Endothelial cell of umbilical vein (primary cell): ENCODE results near the gene ZNF503. TPM values are rescaled to one million over a fixed set of nuclear protein-coding genes. Genes with fewer than 3 reads are reported as not detected.

Experiments used
- BruUV-seq: library from RNA; stranded (reverse); fragments of 400-500 nt; replicated peaks from 2 replicates; lab custom pipeline; 2021; lab: Mats Ljungman, UMichigan
- CTCF ChIA-PET: fragments of 300-600, 350-600 bp; sonication (Branson Sonifier 250); formaldehyde crosslinking; loops from one replicate; lab custom pipeline; 2021; ENCODE audit warnings: antibody characterized with exemption, inconsistent platforms; lab: Charles Lee
- POLR2A ChIA-PET: fragments of 300-600, 350-600 bp; sonication (Branson Sonifier 250); formaldehyde crosslinking; loops from one replicate; lab custom pipeline; 2021; ENCODE audit warnings: antibody characterized with exemption, inconsistent platforms; lab: Charles Lee
- DNase-seq: peaks from one replicate; pipeline ENCODE4 v3.0.0-alpha.2; 2011; ENCODE audit warnings: low read depth, low spot score
- FAIRE-seq: peaks from 2 replicates; lab custom pipeline; 2011; peaks lifted over from hg19 to GRCh38; lab: Jason Lieb, UNC
- H2AFZ ChIP-seq: 2 replicates; pipeline ENCODE4 v1.6.0; 2012; ENCODE audit warnings: low read depth, low read length, control low read depth, inconsistent platforms
- H3K27ac ChIP-seq: 2 replicates; pipeline ENCODE4 v1.5.1; 2011; ENCODE audit warnings: low read depth, mild to moderate bottlenecking, control low read depth, low read length, moderate library complexity; ENCODE audit not compliant: insufficient read depth
- H3K27me3 ChIP-seq, 2 experiments: 2 replicates each; pipeline versions ENCODE4 v1.6.0 to v1.6.1; 2011; ENCODE audit warnings: low read length in 2 of 2, mixed read lengths in 1 of 2; ENCODE audit not compliant: control insufficient read depth in 2 of 2, insufficient read depth in 2 of 2
- H3K36me3 ChIP-seq, 2 experiments: 2 replicates in 1 of 2; 3 replicates in 1 of 2; pipeline ENCODE4 v1.5.1; 2011; ENCODE audit warnings: low read length in 2 of 2, mild to moderate bottlenecking in 1 of 2, moderate library complexity in 1 of 2; ENCODE audit not compliant: control insufficient read depth in 2 of 2, insufficient read depth in 2 of 2; ENCODE audit errors: extremely low read depth in 1 of 2
- H3K4me1 ChIP-seq: 3 replicates; pipeline ENCODE4 v1.5.1; 2011; ENCODE audit warnings: mild to moderate bottlenecking, low read length; ENCODE audit not compliant: control insufficient read depth, insufficient read depth; ENCODE audit errors: extremely low read depth
- H3K4me2 ChIP-seq: 2 replicates; pipeline ENCODE4 v1.6.1; 2011; ENCODE audit warnings: low read length, control low read depth, mixed read lengths; ENCODE audit not compliant: insufficient read depth
- H3K4me3 ChIP-seq, 3 experiments: fragments of 200-600 bp in 1 of 3; sonication (generic), shearing (Covaris generic) in 1 of 3; replicated peaks in 1 of 3; 2 replicates each; pipeline ENCODE4 v1.5.1; 2011 to 2016; ENCODE audit warnings: control low read depth in 3 of 3, low read length in 3 of 3, mild to moderate bottlenecking in 2 of 3, inconsistent platforms in 1 of 3, low read depth in 1 of 3, moderate library complexity in 1 of 3; ENCODE audit not compliant: insufficient read depth in 1 of 3
- H3K79me2 ChIP-seq: 2 replicates; pipeline ENCODE4 v1.6.0; 2012; ENCODE audit warnings: low read length, inconsistent platforms; ENCODE audit not compliant: control insufficient read depth, insufficient read depth
- H3K9ac ChIP-seq: replicated peaks from 2 replicates; pipeline ENCODE3; 2011; ENCODE audit warnings: low read length, control low read depth; ENCODE audit not compliant: insufficient read depth; ENCODE audit errors: extremely low read depth
- H3K9me1 ChIP-seq: replicated peaks from 3 replicates; pipeline ENCODE4 v1.6.0; 2011; ENCODE audit warnings: mild to moderate bottlenecking, low read length; ENCODE audit not compliant: control insufficient read depth, insufficient read depth; ENCODE audit errors: extremely low read depth
- H3K9me3 ChIP-seq: replicated peaks from 2 replicates; pipeline ENCODE4 v1.5.1; 2012; ENCODE audit warnings: low read length, inconsistent platforms; ENCODE audit not compliant: control insufficient read depth, insufficient read depth
- H4K20me1 ChIP-seq: replicated peaks from 2 replicates; pipeline ENCODE3; 2011; ENCODE audit warnings: mild to moderate bottlenecking, low read length; ENCODE audit not compliant: control insufficient read depth, insufficient read depth; ENCODE audit errors: extremely low read depth
- EZH2 ChIP-seq: IDR thresholded peaks from 2 replicates; pipeline ENCODE4 v1.6.1; 2012; ENCODE audit warnings: borderline replicate concordance, low read depth, mild to moderate bottlenecking, moderate library complexity, low read length, inconsistent platforms; ENCODE audit not compliant: severe bottlenecking
- FOS ChIP-seq: IDR thresholded peaks from 2 replicates; pipeline ENCODE4 v1.6.1; 2011; ENCODE audit warnings: mild to moderate bottlenecking, low read length, moderate library complexity, borderline replicate concordance; ENCODE audit not compliant: insufficient read depth
- GATA2 ChIP-seq: IDR thresholded peaks from 2 replicates; pipeline ENCODE4 v1.7.0; 2011; ENCODE audit warnings: low read depth, mild to moderate bottlenecking, moderate library complexity, mixed read lengths, low read length; ENCODE audit not compliant: insufficient read length, insufficient read depth
- JUN ChIP-seq: IDR thresholded peaks from 2 replicates; pipeline ENCODE4 v1.6.1; 2011; ENCODE audit warnings: borderline replicate concordance, low read depth; ENCODE audit not compliant: insufficient read length, insufficient read depth
- MYC ChIP-seq: IDR thresholded peaks from one replicate; pipeline ENCODE4 v1.6.1; 2011; ENCODE audit warnings: mild to moderate bottlenecking, low read depth, low read length
- POLR2A ChIP-seq: IDR thresholded peaks from 2 replicates; pipeline ENCODE4 v1.6.1; 2012; ENCODE audit warnings: low read depth, mild to moderate bottlenecking, control low read depth, low read length
- POLR2AphosphoS5 ChIP-seq: IDR thresholded peaks from 2 replicates; pipeline ENCODE4 v1.6.1; 2012; ENCODE audit warnings: low read depth, mild to moderate bottlenecking, control low read depth, low read length, moderate library complexity; ENCODE audit not compliant: insufficient read depth
- dilution Hi-C: fragments of 300-500 bp; cut with MboI; formaldehyde crosslinking; loops from one replicate; pipeline ENCODE4 v1.15.0; 2019; ENCODE audit warnings: low sequenced_read_pairs; ENCODE audit not compliant: extremely low pct_ligation_motif_present
- intact Hi-C: fragments of 100-400 bp; cut with micrococcal nuclease; formaldehyde crosslinking; loops from one replicate; pipeline ENCODE4 v1.10.0; 2022
- polyA plus RNA-seq, 4 experiments: library from polyadenylated mRNA; depleted of rRNA in 3 of 4; stranded (reverse) in 3 of 4; unstranded in 1 of 4; fragments of >200 nt; gene quantifications; 2 replicates each; pipeline versions ENCODE4 v1.2.1 to v1.2.3, GENCODE V29; 2011 to 2012; ENCODE audit warnings: missing spikeins in 1 of 4
- total RNA-seq: library from RNA; stranded (reverse); gene quantifications from 2 replicates; pipeline ENCODE4 v1.2.3, GENCODE V29; 2021
- TF ChIP-seq, protein P1 (sequence below), 2 donors: IDR thresholded peaks; 1 replicate in 1 of 2; 2 replicates in 1 of 2; pipeline ENCODE4 v1.5.1; 2011; ENCODE audit warnings: low read length in 2 of 2, mild to moderate bottlenecking in 2 of 2, moderate library complexity in 2 of 2, control low read depth in 1 of 2, inconsistent platforms in 1 of 2, low read depth in 1 of 2; ENCODE audit not compliant: insufficient read depth in 1 of 2; ENCODE audit errors: extremely low read depth in 1 of 2
- TF ChIP-seq, protein P2 (sequence below): IDR thresholded peaks from 2 replicates; pipeline ENCODE4 v1.6.1; 2011; ENCODE audit not compliant: insufficient read depth, insufficient read length

Gene ZNF503
- total and polyA plus RNA-seq, 2 donors (not counting 3 experiments of a cell fraction or from before 2014, with no cell fraction given): 0.58 to 2.2 TPM

DNA sequence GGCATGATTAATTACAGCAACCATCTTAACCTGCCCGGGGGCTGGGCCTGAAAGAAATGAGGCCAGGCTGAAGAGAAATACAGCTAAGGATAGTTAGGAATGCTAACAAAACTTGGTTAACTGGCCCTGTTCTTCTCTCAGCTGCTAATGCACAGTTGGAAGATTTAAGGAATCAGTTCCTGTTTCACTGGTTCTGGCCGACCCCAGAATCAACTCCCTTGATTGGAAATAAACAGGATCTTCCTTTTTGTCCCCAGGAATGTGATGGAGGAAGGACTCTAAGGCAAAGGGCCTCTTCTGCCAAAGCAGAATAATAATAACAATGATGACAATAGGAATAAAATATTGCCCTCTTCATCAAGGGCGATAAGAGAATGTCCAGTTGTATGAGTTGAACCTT is 26.4 kb upstream of the ZNF503 start:
- Histone ChIP-seq H3K9me3 (no peaks in the 10 kb centered on the region), H4K20me1 (no peaks in the 10 kb centered on the region), H3K27ac (no peak overlapping the region), H3K9me1 (no peaks in the 10 kb centered on the region), H3K36me3 (no peaks in the 10 kb centered on the region), H3K4me2 (no peak overlapping the region), H3K4me1 (peaks cover 28% of the 10 kb centered on the region), H3K79me2 (no peaks in the 10 kb centered on the region), H2AFZ (no peak overlapping the region), H3K27me3 (peaks cover 0 to 5% of the 10 kb centered on the region in 2 experiments), H3K4me3 (no peak overlapping the region), H3K9ac (no peak overlapping the region)
- no peak for DNase-seq
- ChIA-PET CTCF (no interaction called here), POLR2A (no interaction called here)
- FAIRE-seq: no peak
- intact Hi-C loops (loop anchor here (1.0 kb wide), 1 partner anchor 19 kb away; no protein-coding TSS in a partner anchor), dilution Hi-C loops (no loop called here)
- TF ChIP-seq FOS (no peak), JUN (no peak), POLR2A (no peak), EZH2 (no peak), GATA2 (no peak), MYC (no peak), POLR2AphosphoS5 (no peak)
- TF ChIP-seq, protein P1, sequence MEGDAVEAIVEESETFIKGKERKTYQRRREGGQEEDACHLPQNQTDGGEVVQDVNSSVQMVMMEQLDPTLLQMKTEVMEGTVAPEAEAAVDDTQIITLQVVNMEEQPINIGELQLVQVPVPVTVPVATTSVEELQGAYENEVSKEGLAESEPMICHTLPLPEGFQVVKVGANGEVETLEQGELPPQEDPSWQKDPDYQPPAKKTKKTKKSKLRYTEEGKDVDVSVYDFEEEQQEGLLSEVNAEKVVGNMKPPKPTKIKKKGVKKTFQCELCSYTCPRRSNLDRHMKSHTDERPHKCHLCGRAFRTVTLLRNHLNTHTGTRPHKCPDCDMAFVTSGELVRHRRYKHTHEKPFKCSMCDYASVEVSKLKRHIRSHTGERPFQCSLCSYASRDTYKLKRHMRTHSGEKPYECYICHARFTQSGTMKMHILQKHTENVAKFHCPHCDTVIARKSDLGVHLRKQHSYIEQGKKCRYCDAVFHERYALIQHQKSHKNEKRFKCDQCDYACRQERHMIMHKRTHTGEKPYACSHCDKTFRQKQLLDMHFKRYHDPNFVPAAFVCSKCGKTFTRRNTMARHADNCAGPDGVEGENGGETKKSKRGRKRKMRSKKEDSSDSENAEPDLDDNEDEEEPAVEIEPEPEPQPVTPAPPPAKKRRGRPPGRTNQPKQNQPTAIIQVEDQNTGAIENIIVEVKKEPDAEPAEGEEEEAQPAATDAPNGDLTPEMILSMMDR (IDR thresholded peaks at IDR 0.05; ENCODE audit: extremely low read depth in 1 of 2, insufficient read depth in 1 of 2, low read depth in 1 of 2, low read length in 2 of 2): no peak
- TF ChIP-seq, protein P2, sequence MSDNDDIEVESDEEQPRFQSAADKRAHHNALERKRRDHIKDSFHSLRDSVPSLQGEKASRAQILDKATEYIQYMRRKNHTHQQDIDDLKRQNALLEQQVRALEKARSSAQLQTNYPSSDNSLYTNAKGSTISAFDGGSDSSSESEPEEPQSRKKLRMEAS: no peak
- no TSS peak for BruUV-seq
